NCI-H1105 treated with DMSO at 0.1 percent for 48 hours (cell line): ENCODE measurements around the gene TUBA8.
"Not testable (repeated sequence)": the region's sequence is repeated elsewhere in the genome, so short reads cannot be mapped to it uniquely, and the experiment has no call there.

Experiments
- DNase-seq: peaks from one replicate; lab custom pipeline; 2025; lab: John Stamatoyannopoulos, UW

TUBA8 gene

DNA sequence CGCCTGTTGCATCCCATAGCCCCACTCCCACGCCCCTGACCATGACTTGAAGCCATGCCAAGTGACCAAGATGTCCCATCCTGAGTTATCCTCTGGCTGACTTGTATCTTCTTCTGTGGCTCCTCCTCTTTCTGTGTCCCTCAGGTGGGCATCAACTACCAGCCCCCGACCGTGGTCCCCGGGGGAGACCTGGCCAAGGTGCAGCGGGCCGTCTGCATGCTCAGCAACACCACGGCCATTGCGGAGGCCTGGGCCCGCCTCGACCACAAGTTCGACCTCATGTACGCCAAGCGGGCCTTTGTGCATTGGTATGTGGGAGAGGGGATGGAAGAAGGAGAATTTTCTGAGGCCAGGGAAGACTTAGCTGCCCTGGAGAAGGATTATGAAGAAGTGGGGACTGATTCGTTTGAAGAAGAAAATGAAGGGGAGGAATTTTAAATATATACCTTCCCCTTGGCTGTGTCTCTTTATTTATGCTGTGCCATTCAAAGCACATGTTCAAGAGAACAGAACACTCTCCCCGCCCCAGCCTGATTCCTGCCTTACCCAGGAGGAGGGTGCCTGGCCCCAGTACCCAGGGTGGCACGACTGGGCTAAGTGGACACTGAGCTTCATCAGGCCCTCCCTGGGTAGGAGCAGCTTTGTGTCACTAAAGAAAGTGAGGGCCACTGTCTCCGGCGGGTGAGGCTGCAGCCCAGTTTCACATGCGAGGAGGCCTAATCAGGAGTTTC lies 20.3 kb downstream of the TUBA8 start:
- no peak for DNase-seq

DNA sequence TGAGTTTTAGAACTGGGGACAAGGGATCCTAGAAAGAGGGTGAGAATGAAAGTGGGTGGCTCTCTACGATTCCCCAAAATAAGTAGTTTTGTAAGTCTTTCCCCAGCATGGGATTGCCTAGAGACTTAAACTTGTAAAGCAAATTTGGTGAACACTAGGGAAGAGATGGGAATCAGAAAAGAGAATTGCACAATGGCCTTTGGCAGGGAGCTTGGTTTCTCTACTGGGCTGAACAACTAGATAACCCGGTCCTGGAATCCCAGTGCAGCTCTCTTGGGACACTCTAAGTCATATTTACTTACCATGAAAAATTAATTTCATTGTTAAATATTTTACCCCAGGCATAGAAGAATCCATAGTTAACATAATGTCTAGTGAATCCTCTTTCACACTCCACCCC lies 22.8 kb downstream of the TUBA8 start:
- DNase-seq = no peak

DNA sequence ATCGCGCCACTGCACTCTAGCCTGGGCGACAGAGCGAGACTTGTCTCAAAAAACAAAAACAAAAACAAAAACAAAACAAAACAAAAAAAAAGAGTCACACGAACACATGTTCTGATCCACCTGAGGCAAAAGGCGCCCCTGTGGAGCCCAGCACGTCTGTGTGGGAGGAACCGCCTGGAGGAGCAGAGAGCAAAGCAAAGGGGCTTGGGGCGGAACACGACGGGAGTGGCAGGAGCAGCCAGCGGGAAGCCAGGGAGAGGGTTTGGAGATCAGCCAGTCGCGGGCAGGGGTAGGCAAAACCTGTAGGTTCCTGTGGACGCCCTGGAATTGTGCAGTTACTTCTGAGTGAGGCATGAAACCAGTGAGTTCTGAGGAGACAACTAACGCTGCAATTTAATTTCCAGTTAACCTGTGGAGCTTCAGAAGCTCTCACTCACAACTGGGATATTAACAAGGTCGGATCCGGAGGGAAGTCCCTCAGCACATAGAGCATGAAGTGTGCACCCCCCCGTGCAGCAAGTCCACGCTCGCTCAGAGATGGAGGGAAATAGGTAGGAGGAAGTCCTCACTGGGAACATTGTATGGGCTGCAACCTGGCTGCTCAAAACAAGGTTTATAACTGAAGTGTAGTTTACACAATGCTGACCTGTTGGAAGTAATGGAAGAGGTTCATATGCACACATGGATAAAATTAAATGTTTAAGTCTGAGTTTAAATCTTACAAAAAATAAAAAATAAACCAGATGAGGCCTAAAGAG lies 26.1 kb downstream of the TUBA8 start:
- DNase-seq = no peak

DNA sequence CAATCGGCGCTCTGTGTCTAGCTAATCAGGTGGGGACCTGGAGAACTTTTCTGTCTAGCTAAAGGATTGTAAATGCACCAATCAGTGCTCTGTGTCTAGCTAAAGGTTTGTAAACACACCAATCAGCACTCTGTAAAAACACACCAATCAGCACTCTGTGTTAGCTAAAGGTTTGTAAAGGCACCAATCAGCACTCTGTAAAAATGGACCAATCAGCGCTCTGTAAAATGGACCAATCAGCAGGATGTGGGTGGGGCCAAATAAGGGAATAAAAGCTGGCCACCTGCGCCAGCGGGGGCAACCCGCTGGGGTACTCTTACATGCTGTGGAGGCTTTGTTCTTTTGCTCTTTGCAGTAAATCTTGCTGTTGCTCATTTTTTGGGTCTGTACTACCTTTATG lies 30.4 kb downstream of the TUBA8 start:
- DNase-seq = not testable (repeated sequence)

DNA sequence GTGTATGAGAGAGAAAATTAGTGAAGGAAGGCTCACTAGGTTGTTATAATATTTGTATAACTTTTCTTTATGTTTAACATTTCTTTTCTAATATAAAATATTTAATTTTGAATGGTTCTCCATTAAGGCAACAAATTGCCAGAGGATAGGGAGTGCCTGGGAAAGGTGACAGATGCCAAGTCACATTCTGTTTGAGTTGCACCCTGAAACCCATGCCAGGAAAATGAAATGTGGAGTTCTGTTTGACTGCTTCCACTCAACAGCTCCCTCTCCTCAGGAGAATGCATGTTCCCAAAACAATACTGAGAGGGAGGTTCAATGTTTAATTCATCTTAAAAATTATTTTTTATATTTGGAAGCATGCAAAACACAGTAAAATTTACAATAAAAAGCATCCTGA lies 33.5 kb downstream of the TUBA8 start:
- no peak for DNase-seq

DNA sequence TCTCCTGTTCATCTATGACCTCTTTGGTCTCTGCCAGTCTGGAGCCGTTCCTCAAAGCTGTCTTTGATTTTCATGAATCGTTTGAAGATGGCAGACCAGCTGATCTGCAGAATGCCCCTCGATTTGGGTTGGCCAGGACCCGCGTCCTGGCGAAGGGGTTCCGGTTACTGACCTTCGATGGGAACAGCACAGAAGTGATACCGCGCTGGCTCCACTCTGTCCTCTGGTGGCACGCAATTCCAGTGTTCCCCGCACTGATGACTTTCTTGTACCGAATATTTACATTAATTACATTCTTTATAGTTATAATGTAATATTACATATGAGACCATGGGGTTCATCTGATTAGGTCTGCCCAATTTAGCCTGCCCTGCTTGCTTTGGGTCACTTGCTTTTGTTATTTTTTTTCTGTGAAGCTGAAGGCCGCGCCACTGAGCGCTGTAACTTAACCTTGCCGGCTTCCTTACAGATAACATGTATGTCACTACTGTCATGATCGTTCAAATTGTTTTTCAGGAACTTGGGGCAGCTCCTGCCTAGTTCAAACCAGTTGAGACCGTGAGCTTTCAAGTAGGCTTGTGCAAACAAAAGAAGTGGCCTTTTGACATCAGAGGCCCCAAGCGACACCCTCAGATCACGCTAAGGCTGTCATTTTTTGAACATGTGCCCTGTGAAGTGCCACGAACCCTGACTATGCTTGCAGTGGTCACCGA lies 35.2 kb downstream of the TUBA8 start:
- DNase-seq = no peak

DNA sequence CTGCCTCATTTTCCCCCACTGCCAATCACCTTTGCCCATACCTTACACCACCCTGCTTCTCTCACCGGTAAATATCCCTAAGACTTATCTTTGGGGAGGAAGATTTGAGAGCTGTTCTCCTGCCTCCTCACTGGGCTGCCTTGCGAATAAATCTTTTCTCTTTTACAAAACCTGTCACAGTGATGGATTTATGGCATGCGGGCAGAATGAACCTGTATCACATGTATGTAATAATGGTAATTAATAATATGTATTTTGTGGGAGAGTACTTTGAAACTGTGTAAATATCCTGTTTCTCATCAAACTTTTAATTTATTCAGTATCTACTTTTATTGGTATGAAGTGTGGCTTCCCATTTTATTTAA lies 35.8 kb downstream of the TUBA8 start:
- no peak for DNase-seq

DNA sequence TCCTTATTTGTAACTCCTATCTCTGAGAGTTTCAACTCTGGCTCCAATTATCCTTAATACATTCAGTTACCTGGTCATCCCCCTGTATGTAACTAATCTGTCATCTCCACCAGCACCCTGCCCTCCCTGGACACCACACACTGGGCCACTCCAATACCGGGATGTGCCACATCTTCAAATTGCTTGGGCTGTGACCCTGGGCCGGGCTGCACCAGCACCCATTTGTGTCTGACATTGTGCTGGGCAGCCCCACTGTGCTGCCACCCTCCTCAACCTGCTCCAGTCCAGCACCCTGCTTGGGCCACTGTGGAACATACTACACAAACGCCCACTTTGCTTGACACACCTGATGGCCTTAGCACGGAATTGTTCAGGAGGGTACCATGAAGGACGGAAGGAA lies 37.2 kb downstream of the TUBA8 start:
- DNase-seq = no peak

DNA sequence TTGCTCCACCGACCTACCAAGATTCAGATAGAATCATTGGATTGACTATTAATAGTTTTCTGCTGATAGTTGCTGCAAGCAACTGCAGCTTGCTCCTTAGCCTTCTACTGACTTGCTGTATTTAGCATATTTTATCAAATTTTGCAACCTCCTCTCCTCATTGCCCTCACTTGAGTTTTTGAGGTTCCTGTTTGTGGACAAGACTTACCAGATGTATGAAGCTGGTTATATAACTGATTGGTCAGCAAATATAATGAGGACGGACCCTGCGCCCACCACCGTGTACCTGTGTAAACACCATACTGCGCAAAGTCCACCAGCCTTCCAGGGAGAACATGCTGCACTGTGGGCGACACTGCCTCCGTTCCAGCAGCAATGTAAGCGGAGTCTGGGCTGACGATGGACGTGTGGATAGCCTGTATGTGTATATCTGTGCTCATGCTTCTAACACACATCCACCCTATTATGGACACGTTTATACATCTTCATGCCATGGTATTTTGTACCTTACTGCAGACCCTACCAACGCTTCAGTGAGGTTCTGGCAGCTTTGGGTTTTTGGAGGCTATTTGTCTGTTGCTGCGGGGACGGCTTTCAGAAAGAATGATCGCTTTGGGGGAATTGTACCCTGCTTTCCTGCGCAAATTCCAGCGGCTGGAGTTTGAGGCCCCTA lies 37.8 kb downstream of the TUBA8 start:
- DNase-seq = no peak

DNA sequence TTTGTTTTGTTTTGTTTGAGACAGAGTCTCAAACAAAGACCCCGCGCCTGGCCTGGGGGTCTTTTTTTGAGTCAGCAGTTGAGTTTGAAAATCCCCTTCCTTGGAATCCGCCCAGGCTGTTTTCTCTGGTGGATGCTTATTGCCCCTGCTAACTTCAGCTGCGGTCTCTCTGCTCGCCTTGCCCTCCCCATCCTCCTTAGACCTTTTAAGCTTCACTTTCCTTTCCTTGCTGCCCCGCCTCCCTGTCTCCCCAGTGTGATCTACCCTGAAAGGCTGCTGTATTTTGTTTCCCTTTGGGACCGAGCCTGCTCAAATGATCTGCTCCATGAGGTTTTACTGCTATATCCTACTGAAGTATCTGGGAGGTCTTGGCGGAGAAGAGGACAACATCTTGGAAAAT lies 41.9 kb downstream of the TUBA8 start:
- DNase-seq = no peak

DNA sequence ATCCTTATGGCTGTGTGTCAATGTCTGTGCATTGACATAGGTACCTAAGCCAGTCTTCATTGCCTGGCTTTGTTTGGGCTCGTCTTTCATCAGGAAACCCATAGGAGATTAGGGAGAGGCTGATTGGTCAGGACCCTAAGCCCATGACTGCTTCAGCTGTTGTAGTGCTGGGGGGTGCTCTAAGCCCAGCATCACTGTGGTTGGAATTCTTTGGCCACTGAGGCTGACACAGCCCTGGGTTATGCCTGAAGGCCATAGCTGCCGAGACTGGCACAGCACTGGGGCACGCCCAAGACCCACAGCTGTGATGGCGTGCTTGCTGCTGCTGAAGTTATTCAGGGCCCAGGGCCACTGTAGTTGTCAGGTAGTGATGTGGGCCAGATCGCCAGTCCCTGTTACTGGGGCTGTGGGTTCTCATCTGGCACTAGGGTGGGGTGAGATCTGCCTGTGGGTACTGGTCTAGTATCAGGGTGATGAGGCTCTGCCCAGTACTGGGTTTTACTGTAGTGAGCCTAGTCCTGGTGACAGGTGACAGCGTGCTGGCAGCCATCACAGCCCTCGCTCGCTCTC lies 44.3 kb downstream of the TUBA8 start:
- DNase-seq = no peak

DNA sequence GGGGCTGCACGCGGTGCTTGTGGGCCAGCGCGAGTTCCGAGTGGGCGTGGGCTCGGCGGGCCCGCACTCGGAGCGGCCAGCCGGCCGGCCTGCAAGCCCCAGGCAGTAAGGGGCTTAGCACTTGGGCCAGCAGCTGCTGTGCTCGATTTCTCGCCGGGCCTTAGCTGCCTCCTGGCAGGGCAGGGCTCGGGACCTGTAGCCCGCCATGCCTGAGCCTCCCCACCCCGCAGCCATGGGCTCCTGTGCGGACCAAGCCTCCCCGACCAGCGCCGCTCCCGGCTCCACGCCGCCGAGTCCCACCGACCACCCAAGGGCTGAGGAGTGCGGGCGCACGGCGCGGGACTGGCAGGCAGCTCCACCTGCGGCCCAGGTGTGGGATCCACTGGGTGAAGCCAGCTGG lies 44.9 kb downstream of the TUBA8 start:
- not testable (repeated sequence) for DNase-seq

DNA sequence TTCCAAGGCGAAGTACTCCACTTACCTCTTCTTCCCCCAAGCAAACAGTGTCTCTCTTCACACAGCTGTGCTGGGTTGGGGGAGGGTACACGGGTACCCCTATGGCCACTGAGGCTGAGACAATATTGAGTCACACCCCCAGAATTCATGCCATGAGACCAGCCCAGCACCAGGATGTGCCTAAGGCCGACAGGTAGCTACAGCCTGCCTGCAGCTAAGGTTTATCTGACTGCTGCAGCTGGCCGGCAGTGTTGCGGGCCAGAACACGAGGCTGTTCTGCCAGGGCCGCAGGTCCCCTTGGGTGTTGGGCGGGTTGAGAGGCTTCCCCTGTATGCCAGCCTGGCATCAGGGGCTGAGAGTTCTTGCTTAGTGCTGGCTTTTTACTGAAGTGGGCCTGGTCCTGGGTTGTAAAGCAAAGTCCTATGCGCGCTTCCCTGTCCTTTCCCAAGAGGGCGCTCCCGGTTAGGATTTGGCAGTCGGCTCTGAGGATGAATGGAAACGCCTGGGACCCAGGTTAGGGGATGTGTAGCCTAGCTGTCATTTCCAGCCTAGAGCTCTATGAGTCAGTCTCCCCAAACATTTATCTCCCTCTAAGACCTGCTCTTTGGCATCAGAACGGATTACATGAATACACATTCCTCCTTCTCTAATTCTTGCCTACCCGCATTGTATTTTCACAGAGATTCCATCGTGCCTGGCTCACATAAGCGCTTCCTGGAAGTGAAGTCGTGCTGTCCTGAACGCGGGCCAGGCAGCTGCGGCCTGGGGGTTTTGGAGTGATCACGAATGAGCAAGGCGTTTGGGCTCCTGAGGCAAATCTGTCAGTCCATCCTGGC lies 46.5 kb downstream of the TUBA8 start:
- DNase-seq = peak; percentile 31

DNA sequence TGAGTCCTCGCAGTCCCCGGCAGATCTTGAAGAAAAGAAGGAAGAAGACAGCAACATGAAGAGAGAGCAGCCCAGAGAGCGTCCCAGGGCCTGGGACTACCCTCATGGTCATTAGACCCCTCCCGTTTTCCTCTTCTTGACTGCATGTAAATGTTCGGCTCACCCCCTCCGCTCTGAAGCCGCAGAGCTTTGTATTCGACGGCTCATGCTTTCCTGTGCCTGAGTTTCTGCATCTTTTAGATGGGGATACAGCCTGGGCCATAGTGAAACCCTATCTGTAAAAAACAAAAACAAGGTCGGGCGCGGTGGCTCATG lies 47.1 kb downstream of the TUBA8 start:
- no peak for DNase-seq

DNA sequence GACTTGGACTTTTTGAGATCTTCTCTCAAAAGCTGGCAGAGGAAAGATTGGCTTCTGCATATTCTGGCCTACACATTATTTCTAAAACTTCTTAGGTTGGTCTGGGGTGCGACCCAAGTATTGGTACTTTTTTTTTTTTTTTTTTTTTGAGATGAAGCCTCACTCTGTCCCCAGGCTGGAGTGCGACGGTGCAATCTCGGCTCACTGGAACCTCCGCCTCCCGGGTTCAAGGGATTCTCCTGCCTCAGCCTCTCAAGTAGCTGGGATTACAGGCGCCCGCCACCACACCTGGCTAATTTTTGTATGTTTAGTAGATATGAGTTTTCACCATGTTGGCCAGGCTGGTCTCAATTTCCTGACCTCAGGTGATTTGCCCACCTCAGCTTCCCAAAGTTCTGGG lies 50.0 kb downstream of the TUBA8 start:
- not testable (repeated sequence) for DNase-seq

DNA sequence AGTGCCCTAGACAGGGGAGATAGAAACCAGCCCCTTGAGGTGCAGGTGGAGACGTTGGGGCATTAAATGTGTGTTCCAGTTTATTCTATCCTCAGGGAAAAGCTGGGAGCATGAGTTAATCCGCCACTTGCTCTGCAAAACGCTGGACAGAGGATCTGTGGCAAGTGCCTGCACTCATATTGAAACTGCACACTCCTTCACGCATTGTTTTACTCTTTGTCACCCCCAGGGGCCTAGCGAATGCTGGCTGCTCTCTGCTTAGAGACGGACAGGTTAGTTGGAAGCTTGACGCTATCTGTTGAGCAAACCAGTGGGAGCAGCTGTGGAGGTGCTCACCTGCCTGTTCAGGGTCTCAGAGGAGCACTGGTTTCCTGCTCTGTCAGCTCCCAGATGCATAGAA lies 53.2 kb downstream of the TUBA8 start:
- DNase-seq = not testable (repeated sequence)

DNA sequence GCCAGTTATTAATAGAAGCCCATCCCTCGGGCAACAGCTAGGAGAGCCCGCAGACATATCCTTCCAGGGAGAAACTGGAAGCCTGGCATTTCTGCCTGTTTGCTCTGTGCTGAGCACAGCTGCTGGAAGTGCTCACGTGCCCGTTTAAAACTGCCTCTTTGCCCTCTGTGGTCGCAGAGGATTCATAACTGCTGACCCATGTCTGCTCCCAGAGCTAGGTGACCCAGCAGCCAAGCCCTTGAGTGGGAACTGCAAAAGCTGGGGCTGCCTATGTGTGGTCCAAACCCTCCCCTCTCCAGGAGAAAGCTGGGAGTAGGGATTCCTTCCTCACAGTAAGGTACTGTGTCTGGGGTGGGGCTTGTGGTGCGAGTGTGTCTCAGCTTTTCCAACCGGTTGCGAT lies 54.0 kb downstream of the TUBA8 start:
- DNase-seq = peak; percentile 22

DNA sequence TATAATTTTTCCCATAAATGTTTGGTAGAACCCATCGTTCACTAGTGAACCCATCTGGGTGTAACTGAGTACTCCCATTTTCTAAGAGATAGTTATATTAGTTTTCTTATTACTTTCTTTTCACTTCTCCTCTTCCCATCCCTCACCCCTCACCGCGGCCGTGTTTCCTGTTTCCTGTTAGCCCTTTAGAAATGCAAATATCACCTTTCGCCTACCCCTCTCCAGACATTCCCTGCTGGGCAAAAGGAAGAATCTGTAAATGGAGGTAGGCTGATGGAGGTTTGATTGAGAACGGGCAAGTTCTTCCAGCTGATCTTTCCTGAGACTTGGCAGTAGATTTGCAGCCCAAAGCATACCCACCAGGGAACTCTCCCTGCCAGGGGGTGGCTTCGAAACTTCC lies 54.7 kb downstream of the TUBA8 start:
- not testable (repeated sequence) for DNase-seq

DNA sequence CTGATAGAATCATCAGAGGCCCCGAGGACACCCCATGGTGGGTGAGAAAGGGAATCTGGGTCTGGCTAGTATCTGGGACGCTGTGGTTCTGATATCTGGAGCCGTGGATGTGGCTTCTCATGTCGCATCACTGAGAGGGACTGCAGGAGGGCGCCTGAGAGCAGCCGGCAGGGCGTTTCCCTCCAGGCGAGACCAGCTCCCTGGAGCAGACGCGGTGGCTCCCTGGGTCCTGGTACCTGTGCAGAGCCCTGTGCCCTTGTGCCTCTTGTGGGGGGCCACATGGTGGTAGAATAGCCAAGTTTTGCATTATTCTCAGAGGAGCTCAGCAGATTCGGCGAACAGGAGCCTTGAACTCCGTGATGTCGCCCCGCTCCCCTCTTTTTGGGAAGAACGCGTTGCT lies 59.7 kb downstream of the TUBA8 start:
- DNase-seq = not testable (repeated sequence)

DNA sequence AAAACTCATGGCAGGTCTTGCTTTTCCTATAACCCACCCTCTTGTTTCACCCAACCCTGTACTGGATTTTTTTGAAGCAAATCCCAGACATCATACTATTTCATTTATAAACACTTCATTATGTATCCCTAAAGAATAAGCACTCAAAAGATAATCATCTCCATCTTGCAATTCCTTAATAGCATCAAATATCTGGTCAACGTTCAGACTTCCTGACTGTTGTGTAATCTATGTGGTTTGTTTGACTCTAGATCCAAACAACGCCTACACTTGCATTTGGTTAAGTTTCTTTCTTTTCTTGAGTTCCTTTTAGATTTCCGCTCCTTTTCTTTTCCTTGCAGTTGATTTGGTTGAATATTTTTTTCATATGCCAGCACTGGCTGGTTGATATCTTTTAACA lies 61.6 kb downstream of the TUBA8 start:
- DNase-seq = not testable (repeated sequence)

DNA sequence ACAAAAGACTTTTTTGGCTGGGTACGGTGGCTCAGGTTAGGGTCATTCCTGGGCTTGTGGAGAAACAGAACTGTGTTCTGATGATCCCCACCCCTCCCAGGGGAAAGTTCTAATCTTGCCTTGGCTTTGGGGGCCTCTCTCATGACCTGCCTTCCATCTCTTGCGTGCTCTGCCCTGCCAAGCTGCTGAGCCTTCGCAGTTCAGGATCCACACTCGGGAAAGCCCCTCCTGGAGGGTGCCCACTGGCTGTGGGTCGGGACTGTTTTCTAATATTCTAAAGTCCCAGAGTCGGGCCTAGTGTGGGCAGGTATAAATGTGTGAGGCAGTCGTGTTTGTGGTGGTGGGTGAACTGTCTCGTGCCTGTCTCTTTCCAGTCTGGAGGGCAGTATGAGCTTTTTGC lies 62.2 kb downstream of the TUBA8 start:
- DNase-seq = not testable (repeated sequence)
